ENCODE measurements around the gene ADAM30.

DNA sequence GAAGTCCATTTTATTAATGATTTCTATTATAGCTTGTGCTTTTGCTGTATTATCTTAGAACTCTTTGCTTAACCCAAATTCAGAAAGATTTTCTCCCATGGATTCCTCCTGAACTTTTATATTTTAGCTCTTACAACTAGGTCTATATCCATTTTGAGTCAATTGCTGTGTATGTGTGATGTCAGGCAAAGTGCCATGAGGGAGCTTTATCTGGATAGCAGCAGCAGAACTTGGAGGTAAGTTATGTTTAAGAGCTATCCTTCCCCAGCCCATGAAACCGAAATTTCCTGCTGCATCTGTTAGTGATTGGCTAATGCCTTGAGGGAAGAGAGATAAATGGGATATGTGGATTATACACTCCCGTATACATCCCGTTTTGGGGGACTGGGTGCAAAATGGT, 29.9 kb downstream of the ADAM30 start:
- no peak for TF ChIP-seq CTCF (IDR thresholded peaks at IDR 0.05; ENCODE audit: insufficient read depth, low read length, poor library complexity, severe bottlenecking)
- no peak for TF ChIP-seq EZH2phosphoT487 (conservative IDR thresholded peaks at IDR 0.05; ENCODE audit: low read length)

Measured in SU-DHL-6 (cell line).